Aorta (tissue), 5 donors: ENCODE measurements around the gene ABCB6. TPM values are rescaled to one million over a fixed set of nuclear protein-coding genes. Genes with fewer than 3 reads are reported as not detected.
"Not testable (repeated sequence)": the region's sequence is repeated elsewhere in the genome, so short reads cannot be mapped to it uniquely, and the experiment has no call there.

Experiments used
- ATAC-seq: fragments of 200-7000 bp; cut with Tn5 transposase; one replicate; pipeline ENCODE4 v1.9.1; 2022; ENCODE audit warnings: moderate library complexity; ENCODE audit not compliant: low FRiP score
- DNase-seq, 2 donors: peaks; one replicate each; pipeline ENCODE4 v3.0.0-alpha.2; 2020
- H3K27ac ChIP-seq, 2 donors: one replicate each; pipeline ENCODE4 v1.5.1; 2013; ENCODE audit warnings: low read length in 2 of 2, mild to moderate bottlenecking in 2 of 2, moderate library complexity in 2 of 2, control low read depth in 1 of 2, inconsistent platforms in 1 of 2, low read depth in 1 of 2
- H3K27me3 ChIP-seq, 2 donors: one replicate each; pipeline ENCODE4 v1.6.1; 2013; ENCODE audit warnings: control low read depth in 1 of 2, low read length in 1 of 2, mild to moderate bottlenecking in 1 of 2, moderate library complexity in 1 of 2; ENCODE audit not compliant: insufficient read depth in 2 of 2, control insufficient read depth in 1 of 2
- H3K36me3 ChIP-seq, 2 donors: one replicate each; pipeline ENCODE4 v1.6.1; 2013; ENCODE audit warnings: control low read depth in 1 of 2, low read length in 1 of 2, mild to moderate bottlenecking in 1 of 2; ENCODE audit not compliant: insufficient read depth in 2 of 2, control insufficient read depth in 1 of 2
- H3K4me1 ChIP-seq, 2 donors: one replicate each; pipeline ENCODE4 v1.6.1; 2013; ENCODE audit warnings: low read length in 2 of 2, control low read depth in 1 of 2, mild to moderate bottlenecking in 1 of 2, moderate library complexity in 1 of 2; ENCODE audit not compliant: insufficient read depth in 2 of 2, control insufficient read depth in 1 of 2
- H3K4me3 ChIP-seq, 2 donors: one replicate each; pipeline ENCODE4 v1.5.1; 2013; ENCODE audit warnings: low read length in 2 of 2, control low read depth in 1 of 2, mild to moderate bottlenecking in 1 of 2
- H3K9me3 ChIP-seq: one replicate; pipeline ENCODE4 v1.6.1; 2013; ENCODE audit warnings: mild to moderate bottlenecking, low read length; ENCODE audit not compliant: control insufficient read depth
- WGBS, 2 donors: extraction: QIAGEN DNeasy Blood & Tissue Kit; methylation state at CpG; one replicate each; pipeline ENCODE4 v1.1.7; 2013; 5-methylcytosine and 5-hydroxymethylcytosine counted together
- intact Hi-C, 2 donors: fragments of 100-400 bp; cut with DNase I; formaldehyde crosslinking; loops; one replicate each; pipeline versions ENCODE4 v1.14.2 to v1.15.0; 2022
- long read RNA-seq, 2 donors: library from polyadenylated mRNA; unstranded; transcript quantifications; one replicate each; pipeline ENCODE4 v2.0.0, GENCODE V29; 2020 to 2021
- polyA plus RNA-seq, 2 donors: library from polyadenylated mRNA; stranded (reverse); fragments of 200-250 nt; gene quantifications; one replicate each; pipeline ENCODE4 v1.2.3, GENCODE V29; 2013
- total RNA-seq, 2 donors: library from RNA; stranded (reverse); fragmentation: NEBNext Ultra II Directional; extraction: Animal tissue kit (Norgen Biotek cat#: 25700); gene quantifications; one replicate each; pipeline ENCODE4 v1.2.1, GENCODE V29; 2021
- donor health status: healthy with polysubstance abuse.
- donor health status: Bipolar disorder and iron deficiency.
- donor health status: DM: no; HTN: no; CAD: no.
- donor health status: DM: no; HTN: no; CAD: no.
- donor health status: DM: yes; HTN: yes; CAD: no.

Gene ABCB6
- total RNA-seq (10 to 100 TPM; 16.9 to 28.9 TPM), polyA plus RNA-seq (10 to 100 TPM; 16.5 to 72.5 TPM)
- long read RNA-seq, donor 1, transcript ABCB6-201 (19 exons, 3,045 nt) = major isoform, 115 of 161 reads
- long read RNA-seq, donor 1, transcript ABCB6-202 (18 exons, 2,878 nt) = minor isoform, 7 of 161 reads
- long read RNA-seq, donor 1, partial matches to known transcripts = 7 of 161 reads
- long read RNA-seq, donor 1, other reads (novel, unspliced or antisense) = 30 of 161 reads
- long read RNA-seq, donor 2, transcript ABCB6-201 (19 exons, 3,045 nt) = major isoform, 22 of 35 reads
- long read RNA-seq, donor 2, partial matches to known transcripts = 3 of 35 reads
- long read RNA-seq, donor 2, other reads (novel, unspliced or antisense) = 8 of 35 reads

- WGBS, 2 donors = 3 to 5% methylated on average over 71 of the region's 71 CpGs
- no peaks in the 10 kb centered on the region for H3K27me3 ChIP-seq
- H3K4me3 ChIP-seq = peak within 1 kb of the TSS; percentile 1 to 31
- intact Hi-C loops = loop anchor here in 1 of 2 donors (2.0 kb wide), 3 partner anchors 34 to 58 kb away; partner anchors contain the start of genes CNPPD1, NHEJ1, TUBA4A and TUBA4B
- peaks cover 0 to 9% of the 10 kb centered on the region in 2 donors for H3K36me3 ChIP-seq
- peak within 1 kb of the TSS in 1 of 2 donors; percentile 96 for H3K27ac ChIP-seq
- no peaks in the 10 kb centered on the region for H3K9me3 ChIP-seq
- ATAC-seq = peak; percentile 95
- H3K4me1 ChIP-seq = no peaks in the 10 kb centered on the region
- DNase-seq = peak; percentile 98 to 99
Measured at GRCh38 chr2:219218732-219219701, at the start of gene ABCB6. Gene ABCB6 (minus strand): TSS chr2:219218958. CDS start chr2:219218673, 285 bp downstream.

- Histone ChIP-seq H3K36me3 (no peaks in the 10 kb centered on the region), H3K9me3 (no peaks in the 10 kb centered on the region), H3K27ac (no peak overlapping the region), H3K4me3 (no peak overlapping the region), H3K27me3 (no peaks in the 10 kb centered on the region), H3K4me1 (no peaks in the 10 kb centered on the region)
- intact Hi-C loops = no loop called here
- WGBS, 2 donors = 94 to 97% methylated on average over 2 of the region's 2 CpGs
- ATAC-seq = no peak
- DNase-seq = peak in 1 of 2 donors; percentile 9
Measured at GRCh38 chr2:219268294-219268693, 49.5 kb upstream of the ABCB6 start.

GRCh38 chr2:219266886-219267285 is 48.1 kb upstream of the ABCB6 start:
- H3K4me1 ChIP-seq = no peaks in the 10 kb centered on the region
- no peaks in the 10 kb centered on the region for H3K36me3 ChIP-seq
- H3K27ac ChIP-seq = no peak overlapping the region
- WGBS, 2 donors = 90 to 100% methylated on average over 1 of the region's 1 CpG
- H3K27me3 ChIP-seq = no peaks in the 10 kb centered on the region
- H3K9me3 ChIP-seq = no peaks in the 10 kb centered on the region
- no peak for ATAC-seq
- no peak overlapping the region for H3K4me3 ChIP-seq
- DNase-seq = peak in 1 of 2 donors; percentile 6
- intact Hi-C loops = no loop called here

GRCh38 chr2:219266232-219266631 is 47.5 kb upstream of the ABCB6 start:
- WGBS, 2 donors = 89 to 90% methylated on average over 5 of the region's 5 CpGs
- Histone ChIP-seq H3K4me3 (no peak overlapping the region), H3K27ac (no peak overlapping the region), H3K9me3 (no peaks in the 10 kb centered on the region), H3K4me1 (no peaks in the 10 kb centered on the region), H3K27me3 (no peaks in the 10 kb centered on the region), H3K36me3 (no peaks in the 10 kb centered on the region)
- intact Hi-C loops = no loop called here
- no peak for ATAC-seq
- DNase-seq = peak in 1 of 2 donors; percentile 55

DNA sequence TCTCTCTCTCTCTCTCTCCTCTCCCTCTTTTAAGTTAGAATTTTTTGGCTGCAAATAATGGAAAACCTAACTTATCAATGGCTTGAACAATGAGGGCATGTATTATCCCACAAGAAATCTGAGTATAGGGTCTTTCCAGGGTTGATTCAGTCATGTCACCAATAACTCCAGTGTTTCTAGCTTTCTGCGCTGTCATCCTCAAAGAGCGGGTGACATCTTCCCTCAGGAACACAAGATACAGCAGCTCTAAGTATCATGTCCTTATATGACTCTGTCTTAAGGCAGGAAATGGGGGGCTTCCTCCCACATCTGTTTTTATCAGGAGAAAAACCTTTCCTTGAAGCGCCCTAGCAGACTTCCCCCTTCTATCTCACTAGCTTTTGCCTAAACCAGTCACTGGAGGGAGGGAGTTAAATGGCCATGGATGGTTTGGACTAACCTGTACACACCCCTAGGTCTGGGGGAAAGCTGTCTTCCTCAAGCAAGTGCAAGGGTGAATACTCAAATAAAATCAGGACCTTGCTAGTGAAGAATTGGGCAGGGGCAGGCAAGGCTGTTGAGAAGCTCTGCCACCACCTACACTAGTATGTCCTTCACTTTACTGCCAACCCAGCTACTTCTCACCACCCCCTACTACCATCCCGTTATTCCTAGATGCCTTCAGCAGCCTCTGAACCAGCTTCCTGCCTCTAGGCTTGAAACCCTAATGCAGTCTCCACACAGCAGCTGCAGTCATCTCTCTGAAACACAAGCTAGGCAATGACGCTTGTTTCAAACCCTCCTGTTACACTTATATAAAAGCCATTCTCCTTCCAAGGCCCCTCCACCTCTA is 42.5 kb upstream of the ABCB6 start:
- H3K27me3 ChIP-seq = no peaks in the 10 kb centered on the region
- no peaks in the 10 kb centered on the region for H3K4me1 ChIP-seq
- H3K27ac ChIP-seq = no peak overlapping the region
- DNase-seq (peak in 1 of 2 donors; percentile 17), ATAC-seq (no peak)
- intact Hi-C loops = no loop called here
- no peaks in the 10 kb centered on the region for H3K9me3 ChIP-seq
- no peak overlapping the region for H3K4me3 ChIP-seq
- no peaks in the 10 kb centered on the region for H3K36me3 ChIP-seq
- 67 to 74% methylated on average over 5 of the region's 5 CpGs for WGBS, 2 donors

DNA sequence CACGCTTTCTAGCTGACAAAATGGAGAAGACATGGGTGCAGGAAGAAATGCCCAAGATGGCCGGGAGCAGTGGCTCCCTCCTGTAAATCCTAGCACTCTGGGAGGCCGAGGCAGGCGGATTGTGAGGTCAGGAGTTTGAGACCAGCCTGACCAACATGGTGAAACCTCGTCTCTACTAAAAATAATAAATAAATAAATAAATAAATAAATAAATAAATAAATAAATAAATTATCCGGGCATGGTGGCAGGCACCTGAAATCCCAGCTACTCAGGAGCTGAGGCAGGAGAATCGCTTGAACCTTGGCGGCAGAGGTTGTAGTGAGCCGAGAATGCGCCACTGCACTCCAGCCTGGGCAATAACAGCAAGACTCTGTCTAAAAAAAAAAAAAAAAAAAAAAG is 40.2 kb upstream of the ABCB6 start:
- not testable (repeated sequence) for H3K4me1 ChIP-seq, H3K27me3 ChIP-seq, H3K27ac ChIP-seq, H3K9me3 ChIP-seq, H3K36me3 ChIP-seq, H3K4me3 ChIP-seq, ATAC-seq
- intact Hi-C loops = loop anchor here in 1 of 2 donors (2.0 kb wide), 1 partner anchor 14 kb away; no protein-coding TSS in a partner anchor
- WGBS, 2 donors = 83 to 86% methylated on average over 10 of the region's 10 CpGs
- peak in 1 of 2 donors; percentile 35 for DNase-seq

DNA sequence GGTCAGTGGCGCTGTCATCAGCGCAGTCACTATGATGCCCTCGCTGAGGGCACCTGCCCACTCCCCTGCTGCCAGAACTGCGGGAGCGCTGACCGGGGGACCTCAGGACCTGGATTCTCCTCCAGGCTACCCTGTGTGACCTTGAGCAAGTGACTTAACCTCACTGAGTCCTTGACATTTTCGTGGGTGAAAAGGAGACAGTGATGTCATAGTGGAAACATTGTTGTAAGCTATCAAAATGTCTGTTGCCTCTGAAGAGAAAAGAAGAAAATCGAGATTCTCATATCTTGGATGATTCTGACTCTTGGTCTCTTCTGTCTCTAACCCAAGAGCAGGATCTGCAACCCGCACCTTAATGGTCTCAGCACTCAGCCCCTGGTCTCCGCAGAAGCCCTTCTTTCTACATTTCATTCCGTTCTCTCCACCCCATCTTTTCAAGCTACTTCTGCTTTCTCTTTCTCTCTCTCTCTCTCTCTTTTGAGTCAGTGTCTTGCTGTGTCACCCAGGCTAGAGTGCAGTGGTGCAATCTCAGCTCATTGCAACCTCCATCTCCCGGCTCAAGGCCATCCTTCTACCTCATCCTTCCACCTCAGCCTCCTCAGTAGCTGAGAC is 35.9 kb upstream of the ABCB6 start:
- Histone ChIP-seq H3K4me3 (peak overlapping the region; percentile 46 to 75), H3K36me3 (no peaks in the 10 kb centered on the region), H3K9me3 (no peaks in the 10 kb centered on the region), H3K27ac (no peak overlapping the region), H3K27me3 (no peaks in the 10 kb centered on the region), H3K4me1 (no peaks in the 10 kb centered on the region)
- intact Hi-C loops = no loop called here
- 27 to 30% methylated on average over 11 to 12 of the region's 12 CpGs for WGBS, 2 donors
- no peak for ATAC-seq
- DNase-seq = no peak
